ENCODE data around the gene GJB5. TPM values are rescaled to one million over a fixed set of nuclear protein-coding genes. Genes with fewer than 3 reads are reported as not detected.

GJB5 gene
- total RNA-seq, 5 donors from 2014 or later (not counting 1 experiment from before 2014, with no cell fraction given): not detected

DNA sequence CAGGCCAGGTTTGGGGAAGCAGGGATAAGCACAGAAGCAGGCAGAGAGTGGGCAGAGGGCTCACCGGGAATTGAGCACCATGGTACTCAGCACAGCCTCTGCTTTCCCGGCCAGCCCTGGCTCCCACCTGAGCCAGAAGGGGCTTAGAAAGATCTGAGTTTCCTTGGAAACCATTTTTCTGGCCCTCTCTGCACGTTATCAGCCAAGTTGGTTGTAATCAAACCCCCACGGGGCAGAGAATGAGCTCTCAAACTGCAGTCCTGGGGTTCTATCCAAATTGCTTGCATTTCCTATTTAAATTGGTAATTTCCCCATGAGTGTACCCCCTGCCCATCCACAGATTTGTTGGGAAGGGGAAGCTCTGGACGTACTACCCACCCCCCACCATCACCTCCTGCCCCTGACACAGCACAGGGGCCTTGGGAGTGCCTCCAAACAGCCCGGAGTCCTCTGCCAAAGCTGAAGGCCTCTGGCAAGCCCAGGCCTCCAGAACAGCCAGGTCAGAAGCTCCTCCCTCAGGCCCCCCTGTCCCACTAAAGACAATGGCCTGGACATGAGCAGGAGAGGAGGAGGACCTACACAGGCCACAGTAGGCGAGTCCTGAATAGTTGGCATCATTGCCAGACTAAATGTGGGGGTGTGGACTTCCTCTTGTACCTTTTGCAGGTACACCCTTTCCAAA lies 42.7 kb upstream of the GJB5 start:
- H3K9me3 Mint-ChIP-seq: peaks cover 0 to 4% (median 0%) of the 10 kb centered on the region in 3 donors
- no peaks in the 10 kb centered on the region for H3K36me3 Mint-ChIP-seq
- ATAC-seq (replicated peaks in 1 of 4): no peak
- H3K36me3 ChIP-seq (ENCODE audit: control insufficient read depth in 2 of 2, extremely low read depth in 1 of 2, insufficient read depth in 1 of 2, low read length in 1 of 2): no peaks in the 10 kb centered on the region
- no peaks in the 10 kb centered on the region for H3K9me3 ChIP-seq
- no peak for DNase-seq
- peaks cover 0 to 15% of the 10 kb centered on the region in 2 experiments for H3K27me3 ChIP-seq (replicated peaks in 1 of 2; ENCODE audit: control insufficient read depth in 2 of 2, extremely low read depth in 1 of 2, insufficient read depth in 2 of 2, low read length in 1 of 2)
- ChIA-PET POLR2A (no interaction called here), CTCF (no interaction called here)
- no peak overlapping the region for H3K27ac ChIP-seq (ENCODE audit: low read length)
- H3K4me3 ChIP-seq (ENCODE audit: control insufficient read depth in 1 of 2, extremely low read depth in 1 of 2, low read length in 1 of 2): no peak overlapping the region
- no peaks in the 10 kb centered on the region for H3K4me1 ChIP-seq (ENCODE audit: control insufficient read depth in 1 of 2, extremely low read depth in 1 of 2, insufficient read depth in 2 of 2, low read length in 2 of 2)
- no peaks in the 10 kb centered on the region for H3K4me1 Mint-ChIP-seq
- no peak overlapping the region for H3K27ac Mint-ChIP-seq
- 60% methylated on average over 4 of the region's 7 CpGs for WGBS (ENCODE audit: insufficient coverage)
- no peak overlapping the region for H3K4me3 Mint-ChIP-seq
- H3K27me3 Mint-ChIP-seq: peaks cover 6 to 13% of the 10 kb centered on the region in 2 donors

DNA sequence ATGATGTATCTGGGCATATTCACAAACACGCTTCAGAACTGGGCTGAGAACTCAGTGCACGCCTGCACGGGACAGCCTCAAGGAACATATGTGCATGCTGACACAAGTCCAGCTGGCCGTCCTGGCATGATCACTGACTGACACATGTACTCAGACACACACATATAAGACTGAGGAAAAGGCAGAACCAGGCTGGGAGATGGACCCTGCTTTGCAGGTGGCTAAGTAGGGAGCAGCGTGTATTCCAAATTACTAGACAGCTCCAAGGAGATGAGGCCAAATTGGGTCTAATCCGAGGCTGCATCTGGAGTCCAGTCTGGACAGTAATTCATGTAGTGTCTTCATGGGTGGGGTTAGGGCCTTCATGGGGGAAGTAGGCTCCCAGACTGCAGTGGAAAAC lies 41.4 kb upstream of the GJB5 start:
- ATAC-seq (replicated peaks in 1 of 4) (no peak), DNase-seq (no peak)
- Histone ChIP-seq H3K4me1 (ENCODE audit: control insufficient read depth in 1 of 2, extremely low read depth in 1 of 2, insufficient read depth in 2 of 2, low read length in 2 of 2) (no peaks in the 10 kb centered on the region), H3K4me3 (ENCODE audit: control insufficient read depth in 1 of 2, extremely low read depth in 1 of 2, low read length in 1 of 2) (no peak overlapping the region), H3K27ac (ENCODE audit: low read length) (no peak overlapping the region), H3K27me3 (replicated peaks in 1 of 2; ENCODE audit: control insufficient read depth in 2 of 2, extremely low read depth in 1 of 2, insufficient read depth in 2 of 2, low read length in 1 of 2) (peaks cover 0 to 23% of the 10 kb centered on the region in 2 experiments), H3K36me3 (ENCODE audit: control insufficient read depth in 2 of 2, extremely low read depth in 1 of 2, insufficient read depth in 1 of 2, low read length in 1 of 2) (no peaks in the 10 kb centered on the region), H3K9me3 (no peaks in the 10 kb centered on the region)
- Mint-ChIP-seq H3K4me1 (no peaks in the 10 kb centered on the region), H3K27me3 (peaks cover 13 to 21% of the 10 kb centered on the region in 2 donors), H3K9me3 (peaks cover 0 to 4% (median 0%) of the 10 kb centered on the region in 3 donors), H3K4me3 (no peak overlapping the region), H3K36me3 (no peaks in the 10 kb centered on the region), H3K27ac (no peak overlapping the region)
- POLR2A ChIA-PET: no interaction called here
- 87% methylated on average over 6 of the region's 6 CpGs for WGBS (ENCODE audit: insufficient coverage)
- CTCF ChIA-PET: no interaction called here

DNA sequence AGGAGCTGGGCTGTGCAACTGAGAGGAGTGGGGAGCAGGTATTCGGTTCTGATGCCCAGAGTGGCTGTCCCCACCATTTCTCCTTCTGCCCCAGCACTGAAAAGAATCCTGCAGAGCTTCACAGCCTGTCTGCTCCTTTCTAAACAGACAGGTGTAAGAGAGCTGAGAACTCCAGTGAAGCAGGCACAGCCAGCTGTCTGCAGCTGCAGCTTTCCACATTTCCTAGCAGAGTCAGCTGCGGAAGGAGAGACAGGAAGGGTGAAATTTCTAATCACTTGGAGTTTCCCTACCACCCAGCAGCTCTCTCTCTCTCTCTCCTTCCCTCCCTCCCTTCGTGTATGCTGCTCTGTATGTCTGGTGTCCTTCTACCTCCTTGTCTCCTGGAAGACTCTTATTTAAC lies 40.5 kb upstream of the GJB5 start:
- H3K9me3 ChIP-seq: no peaks in the 10 kb centered on the region
- Mint-ChIP-seq H3K27me3 (peaks cover 17 to 28% of the 10 kb centered on the region in 2 donors), H3K9me3 (peaks cover 0 to 3% (median 0%) of the 10 kb centered on the region in 3 donors), H3K36me3 (no peaks in the 10 kb centered on the region), H3K4me1 (no peaks in the 10 kb centered on the region), H3K4me3 (no peak overlapping the region), H3K27ac (no peak overlapping the region)
- ATAC-seq (replicated peaks in 1 of 4) (no peak), DNase-seq (no peak)
- ChIA-PET CTCF (no interaction called here), POLR2A (no interaction called here)
- no peaks in the 10 kb centered on the region for H3K36me3 ChIP-seq (ENCODE audit: control insufficient read depth in 2 of 2, extremely low read depth in 1 of 2, insufficient read depth in 1 of 2, low read length in 1 of 2)
- H3K27me3 ChIP-seq (replicated peaks in 1 of 2; ENCODE audit: control insufficient read depth in 2 of 2, extremely low read depth in 1 of 2, insufficient read depth in 2 of 2, low read length in 1 of 2): peaks cover 0 to 24% of the 10 kb centered on the region in 2 experiments
- WGBS (ENCODE audit: insufficient coverage): no CpG with 5 or more reads among the region's 3 CpGs
- no peak overlapping the region for H3K4me3 ChIP-seq (ENCODE audit: control insufficient read depth in 1 of 2, extremely low read depth in 1 of 2, low read length in 1 of 2)
- H3K27ac ChIP-seq (ENCODE audit: low read length): no peak overlapping the region
- H3K4me1 ChIP-seq (ENCODE audit: control insufficient read depth in 1 of 2, extremely low read depth in 1 of 2, insufficient read depth in 2 of 2, low read length in 2 of 2): no peaks in the 10 kb centered on the region

DNA sequence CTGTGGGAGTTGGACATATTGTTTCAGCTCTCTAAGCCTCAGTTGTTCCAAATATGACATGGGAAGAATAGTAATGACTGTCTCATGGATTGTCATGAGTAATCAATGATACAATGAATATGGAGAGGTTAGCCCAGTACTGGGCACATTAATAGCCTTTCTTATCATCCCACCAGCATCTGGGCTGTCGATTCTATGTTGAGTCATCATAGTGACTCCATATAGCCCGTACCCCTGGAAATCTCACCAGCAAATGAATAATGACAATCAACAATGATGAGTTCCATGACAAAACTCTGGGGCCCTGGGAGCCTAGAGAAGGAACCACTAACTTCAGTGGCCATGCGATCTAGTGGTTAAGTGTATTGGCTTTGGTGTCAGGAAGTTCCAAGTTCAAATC lies 39.7 kb upstream of the GJB5 start:
- Mint-ChIP-seq H3K9me3 (no peaks in the 10 kb centered on the region), H3K4me1 (no peaks in the 10 kb centered on the region), H3K4me3 (no peak overlapping the region), H3K36me3 (no peaks in the 10 kb centered on the region), H3K27ac (no peak overlapping the region), H3K27me3 (peaks cover 17 to 35% of the 10 kb centered on the region in 2 donors)
- Histone ChIP-seq H3K27ac (ENCODE audit: low read length) (no peak overlapping the region), H3K4me3 (ENCODE audit: control insufficient read depth in 1 of 2, extremely low read depth in 1 of 2, low read length in 1 of 2) (no peak overlapping the region), H3K27me3 (replicated peaks in 1 of 2; ENCODE audit: control insufficient read depth in 2 of 2, extremely low read depth in 1 of 2, insufficient read depth in 2 of 2, low read length in 1 of 2) (peaks cover 0 to 24% of the 10 kb centered on the region in 2 experiments), H3K36me3 (ENCODE audit: control insufficient read depth in 2 of 2, extremely low read depth in 1 of 2, insufficient read depth in 1 of 2, low read length in 1 of 2) (no peaks in the 10 kb centered on the region), H3K9me3 (no peaks in the 10 kb centered on the region), H3K4me1 (ENCODE audit: control insufficient read depth in 1 of 2, extremely low read depth in 1 of 2, insufficient read depth in 2 of 2, low read length in 2 of 2) (no peaks in the 10 kb centered on the region)
- CTCF ChIA-PET: no interaction called here
- POLR2A ChIA-PET: no interaction called here
- ATAC-seq (replicated peaks in 1 of 4) (no peak), DNase-seq (no peak)
- WGBS (ENCODE audit: insufficient coverage): 50% methylated on average over 1 of the region's 3 CpGs

DNA sequence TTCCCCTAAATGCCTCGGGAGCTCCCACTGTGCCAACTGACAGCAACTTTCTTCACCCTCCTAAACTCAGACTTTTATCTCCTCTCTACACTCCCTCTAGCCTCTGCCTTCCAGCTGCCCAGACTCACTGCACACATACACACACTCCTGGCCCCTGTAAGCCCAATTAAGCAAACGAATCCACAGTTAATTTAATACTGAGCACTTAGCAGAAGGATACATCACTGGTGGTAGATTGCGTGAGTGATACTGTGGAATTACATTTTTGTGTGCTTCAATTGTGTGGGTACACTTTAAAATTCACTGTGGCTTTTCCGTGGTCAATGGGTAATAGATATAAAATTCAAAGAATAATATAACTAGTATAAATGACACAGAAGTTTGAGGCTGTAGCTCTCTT lies 33.6 kb upstream of the GJB5 start:
- DNase-seq (no peak), ATAC-seq (replicated peaks in 1 of 4) (no peak)
- H3K9me3 ChIP-seq: no peaks in the 10 kb centered on the region
- no peak overlapping the region for H3K27ac ChIP-seq (ENCODE audit: low read length)
- H3K27me3 ChIP-seq (replicated peaks in 1 of 2; ENCODE audit: control insufficient read depth in 2 of 2, extremely low read depth in 1 of 2, insufficient read depth in 2 of 2, low read length in 1 of 2): peaks cover 0 to 35% of the 10 kb centered on the region in 2 experiments
- Mint-ChIP-seq H3K4me3 (no peak overlapping the region), H3K27me3 (peaks cover 38 to 62% of the 10 kb centered on the region in 2 donors), H3K27ac (no peak overlapping the region), H3K4me1 (no peaks in the 10 kb centered on the region), H3K36me3 (no peaks in the 10 kb centered on the region), H3K9me3 (no peaks in the 10 kb centered on the region)
- H3K4me1 ChIP-seq (ENCODE audit: control insufficient read depth in 1 of 2, extremely low read depth in 1 of 2, insufficient read depth in 2 of 2, low read length in 2 of 2): no peaks in the 10 kb centered on the region
- POLR2A ChIA-PET: no interaction called here
- H3K36me3 ChIP-seq (ENCODE audit: control insufficient read depth in 2 of 2, extremely low read depth in 1 of 2, insufficient read depth in 1 of 2, low read length in 1 of 2): no peaks in the 10 kb centered on the region
- H3K4me3 ChIP-seq (ENCODE audit: control insufficient read depth in 1 of 2, extremely low read depth in 1 of 2, low read length in 1 of 2): no peak overlapping the region
- CTCF ChIA-PET: no interaction called here
- 70% methylated on average over 1 of the region's 4 CpGs for WGBS (ENCODE audit: insufficient coverage)

DNA sequence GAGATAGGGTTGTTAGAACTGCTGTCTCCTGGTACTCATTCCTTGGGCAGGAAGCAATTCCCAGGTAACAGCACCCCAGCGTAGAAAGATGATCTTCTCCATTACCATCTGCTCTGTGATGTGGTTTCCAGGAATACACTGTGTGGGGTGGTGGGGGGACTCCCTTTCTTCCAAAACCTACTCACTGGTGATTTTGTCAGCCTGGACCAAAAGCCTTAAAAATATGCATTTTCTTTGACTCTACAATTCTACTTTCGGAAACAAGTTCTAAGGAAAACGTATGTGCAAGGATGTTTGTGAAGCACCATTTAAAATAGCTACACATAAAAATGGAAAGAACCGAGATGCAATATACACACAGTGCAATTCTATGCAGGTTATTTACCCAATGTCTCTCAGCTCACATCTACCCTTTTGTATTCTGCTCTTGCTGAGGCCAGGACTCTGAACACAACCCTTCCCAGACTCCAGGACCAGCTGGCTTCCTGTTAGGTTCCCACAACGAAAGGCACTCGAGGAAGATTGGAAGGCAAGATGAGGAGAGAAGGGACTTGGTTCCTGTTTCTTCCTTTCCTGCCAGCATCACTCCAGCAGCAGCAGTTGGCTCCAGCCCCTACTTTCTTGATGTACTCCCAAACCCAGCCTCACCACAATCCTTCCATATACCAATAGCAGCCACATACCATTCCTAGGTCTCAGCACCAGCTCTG lies 33.0 kb upstream of the GJB5 start:
- peaks cover 0 to 31% of the 10 kb centered on the region in 2 experiments for H3K27me3 ChIP-seq (replicated peaks in 1 of 2; ENCODE audit: control insufficient read depth in 2 of 2, extremely low read depth in 1 of 2, insufficient read depth in 2 of 2, low read length in 1 of 2)
- H3K9me3 ChIP-seq: no peaks in the 10 kb centered on the region
- DNase-seq: no peak
- no peak overlapping the region for H3K4me3 ChIP-seq (ENCODE audit: control insufficient read depth in 1 of 2, extremely low read depth in 1 of 2, low read length in 1 of 2)
- H3K27ac ChIP-seq (ENCODE audit: low read length): no peak overlapping the region
- Mint-ChIP-seq H3K27me3 (peaks cover 38 to 60% of the 10 kb centered on the region in 2 donors), H3K4me1 (no peaks in the 10 kb centered on the region), H3K27ac (no peak overlapping the region), H3K4me3 (no peak overlapping the region), H3K9me3 (no peaks in the 10 kb centered on the region), H3K36me3 (no peaks in the 10 kb centered on the region)
- ChIA-PET CTCF (no interaction called here), POLR2A (no interaction called here)
- no peak for ATAC-seq (replicated peaks in 1 of 4)
- WGBS (ENCODE audit: insufficient coverage): 78% methylated on average over 1 of the region's 6 CpGs
- H3K36me3 ChIP-seq (ENCODE audit: control insufficient read depth in 2 of 2, extremely low read depth in 1 of 2, insufficient read depth in 1 of 2, low read length in 1 of 2): no peaks in the 10 kb centered on the region
- no peaks in the 10 kb centered on the region for H3K4me1 ChIP-seq (ENCODE audit: control insufficient read depth in 1 of 2, extremely low read depth in 1 of 2, insufficient read depth in 2 of 2, low read length in 2 of 2)

Data from T-cell (primary cell).